Esophagus squamous epithelium (tissue), 5 donors: ENCODE data around the gene MPDU1. TPM values are rescaled to one million over a fixed set of nuclear protein-coding genes. Genes with fewer than 3 reads are reported as not detected.
A peak's percentile ranks its signal among the peaks of the same experiment; 100 is the strongest.

Experiments used
- DNase-seq: peaks from one replicate; lab custom pipeline; 2025; lab: John Stamatoyannopoulos, UW
- H3K27ac ChIP-seq, 4 donors: fragments of 200-600 bp; sonication (generic); one replicate each; pipeline ENCODE4 v1.5.1; 2016 to 2019; ENCODE audit warnings: mild to moderate bottlenecking in 1 of 4
- H3K27me3 ChIP-seq, 4 donors: fragments of 200-600 bp; sonication (generic); 1 replicate in 3 of 4; 2 replicates in 1 of 4; pipeline versions ENCODE4 v1.5.1 to v1.6.0; 2017 to 2021; ENCODE audit warnings: antibody characterized with exemption in 1 of 4
- H3K36me3 ChIP-seq, 3 donors: fragments of 200-600 bp; sonication (generic); one replicate each; pipeline ENCODE4 v1.5.1; 2016 to 2019
- H3K4me1 ChIP-seq, 3 donors: fragments of 200-600 bp; sonication (generic); one replicate each; pipeline ENCODE4 v1.5.1; 2017 to 2019
- H3K4me3 ChIP-seq, 4 donors: fragments of 200-600 bp; sonication (generic); 1 replicate in 3 of 4; 2 replicates in 1 of 4; pipeline ENCODE4 v1.5.1; 2016 to 2019; ENCODE audit warnings: mild to moderate bottlenecking in 2 of 4, moderate library complexity in 1 of 4
- H3K9me3 ChIP-seq, 3 donors: fragments of 200-600 bp; sonication (generic); one replicate each; pipeline ENCODE4 v1.5.1; 2016 to 2019
- POLR2A ChIP-seq, 4 donors: fragments of 450-650 bp; IDR thresholded peaks; one replicate each; pipeline ENCODE4 v1.6.1; 2017; ENCODE audit warnings: antibody characterized with exemption in 4 of 4, mild to moderate bottlenecking in 4 of 4, moderate library complexity in 3 of 4
- WGBS, 2 donors: methylation state at CpG; one replicate each; pipeline ENCODE4 v1.1.5; 2018; 5-methylcytosine and 5-hydroxymethylcytosine counted together
- intact Hi-C: fragments of 100-400 bp; cut with DNase I; formaldehyde crosslinking; loops from one replicate; pipeline ENCODE4 v1.15.0; 2022
- total RNA-seq, 4 donors: library from RNA; depleted of rRNA; stranded (reverse); fragments of >200 nt; gene quantifications; one replicate each; pipeline ENCODE4 v1.1.0, GENCODE V29; 2016
- TF ChIP-seq, protein P1 (sequence below), 6 experiments: fragments of 450-650 bp in 4 of 6; fragments of 200-600 bp in 2 of 6; sonication (generic) in 2 of 6; IDR thresholded peaks; one replicate each; pipeline ENCODE4 v1.5.1; 2016 to 2019; ENCODE audit warnings: antibody characterized with exemption in 6 of 6, mild to moderate bottlenecking in 4 of 6, moderate library complexity in 4 of 6
- donor health status: DM: yes; HTN: yes; CAD: no.

Gene MPDU1
- total RNA-seq: 100 to 1,000 TPM in 2 of 4 donors, 10 to 100 TPM in 2; 69.3 to 123 (median 100) TPM

DNA sequence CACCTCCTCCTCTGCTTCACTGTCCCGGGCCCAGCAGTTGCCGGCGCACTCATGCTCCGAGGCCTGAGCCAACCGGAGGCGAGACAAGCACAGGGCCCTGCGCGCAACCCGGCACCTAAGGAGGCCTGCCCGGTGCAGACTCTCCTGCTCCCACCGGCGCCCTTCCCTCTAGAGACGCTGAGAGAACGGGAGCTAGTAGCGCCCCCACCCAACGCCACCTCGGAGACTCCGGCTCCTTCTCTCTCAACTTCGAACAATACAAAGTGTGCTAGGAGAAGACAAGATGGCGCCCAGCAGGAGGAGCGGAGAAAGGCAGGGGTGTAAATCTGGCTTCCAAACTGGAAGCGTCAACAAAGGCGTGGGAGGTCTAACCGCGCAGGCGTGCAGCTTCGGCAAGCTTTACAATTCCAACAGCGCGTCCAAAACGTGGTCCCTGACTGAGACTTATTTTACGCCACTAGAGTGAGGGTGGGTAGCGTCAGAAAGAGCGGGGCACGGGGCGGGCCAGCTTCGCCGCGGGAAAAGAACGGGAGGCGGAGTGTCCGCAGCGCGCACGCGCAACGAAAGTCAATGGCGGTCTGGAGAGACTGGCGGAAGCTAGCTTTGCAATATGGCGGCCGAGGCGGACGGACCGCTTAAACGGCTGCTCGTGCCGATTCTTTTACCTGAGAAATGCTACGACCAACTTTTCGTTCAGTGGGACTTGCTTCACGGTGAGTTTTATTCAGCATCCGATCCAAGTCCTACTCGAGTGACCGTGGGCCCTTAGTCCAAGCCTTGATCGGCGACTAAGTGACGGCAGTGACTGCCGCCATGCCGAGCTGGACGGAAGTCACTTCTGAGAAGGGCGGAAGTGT, at the start of gene MPDU1:
TSS of gene MPDU1 (plus strand) at position 600 of the 857 bp plus-strand sequence. CDS start at position 611, 11 bp downstream.
- intact Hi-C loops: no loop called here
- WGBS, 2 donors: 0 to 14% methylated on average over 22 to 40 of the region's 69 CpGs

DNA sequence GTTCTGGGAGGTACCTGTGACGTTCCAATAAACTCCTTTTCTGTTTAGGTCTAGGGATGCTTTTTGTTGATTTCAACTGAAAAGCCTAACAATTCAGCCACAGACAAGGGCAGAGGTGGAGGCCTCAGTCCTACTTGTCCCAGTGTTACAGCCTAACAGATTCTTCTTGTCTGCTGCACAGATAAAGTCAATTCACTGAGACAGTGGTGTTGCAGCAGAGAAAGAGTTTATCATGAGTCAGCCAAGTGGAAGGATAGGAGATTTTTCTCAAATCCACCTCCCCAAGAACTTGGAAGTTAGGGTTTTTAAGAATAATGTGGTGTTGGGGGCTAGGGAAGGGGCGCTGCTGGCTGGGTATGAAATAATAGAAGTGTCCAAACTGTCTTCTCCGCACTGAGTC, 45.6 kb upstream of the MPDU1 start:
- H3K4me3 ChIP-seq: no peak overlapping the region
- 61 to 71% methylated on average over 2 to 3 of the region's 3 CpGs for WGBS, 2 donors
- DNase-seq: no peak
- intact Hi-C loops: no loop called here
- TF ChIP-seq, protein P1, sequence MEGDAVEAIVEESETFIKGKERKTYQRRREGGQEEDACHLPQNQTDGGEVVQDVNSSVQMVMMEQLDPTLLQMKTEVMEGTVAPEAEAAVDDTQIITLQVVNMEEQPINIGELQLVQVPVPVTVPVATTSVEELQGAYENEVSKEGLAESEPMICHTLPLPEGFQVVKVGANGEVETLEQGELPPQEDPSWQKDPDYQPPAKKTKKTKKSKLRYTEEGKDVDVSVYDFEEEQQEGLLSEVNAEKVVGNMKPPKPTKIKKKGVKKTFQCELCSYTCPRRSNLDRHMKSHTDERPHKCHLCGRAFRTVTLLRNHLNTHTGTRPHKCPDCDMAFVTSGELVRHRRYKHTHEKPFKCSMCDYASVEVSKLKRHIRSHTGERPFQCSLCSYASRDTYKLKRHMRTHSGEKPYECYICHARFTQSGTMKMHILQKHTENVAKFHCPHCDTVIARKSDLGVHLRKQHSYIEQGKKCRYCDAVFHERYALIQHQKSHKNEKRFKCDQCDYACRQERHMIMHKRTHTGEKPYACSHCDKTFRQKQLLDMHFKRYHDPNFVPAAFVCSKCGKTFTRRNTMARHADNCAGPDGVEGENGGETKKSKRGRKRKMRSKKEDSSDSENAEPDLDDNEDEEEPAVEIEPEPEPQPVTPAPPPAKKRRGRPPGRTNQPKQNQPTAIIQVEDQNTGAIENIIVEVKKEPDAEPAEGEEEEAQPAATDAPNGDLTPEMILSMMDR (IDR thresholded peaks at IDR 0.05): no peak
- no peak for TF ChIP-seq POLR2A (IDR thresholded peaks at IDR 0.05)
- H3K9me3 ChIP-seq: peaks cover 0 to 16% (median 12%) of the 10 kb centered on the region in 3 donors
- no peak overlapping the region for H3K27ac ChIP-seq
- no peaks in the 10 kb centered on the region for H3K4me1 ChIP-seq
- no peaks in the 10 kb centered on the region for H3K36me3 ChIP-seq
- no peaks in the 10 kb centered on the region for H3K27me3 ChIP-seq

More for the DNA sequence above, at the start of gene MPDU1:
- peak within 1 kb of the TSS; percentile 94 to 97 (median 96) for H3K27ac ChIP-seq
- H3K36me3 ChIP-seq: peaks cover 6 to 45% (median 8%) of the 10 kb centered on the region in 3 donors
- DNase-seq: peak; percentile 71
- no peaks in the 10 kb centered on the region for H3K27me3 ChIP-seq
- no peaks in the 10 kb centered on the region for H3K9me3 ChIP-seq
- TF ChIP-seq, protein P1 (IDR thresholded peaks at IDR 0.05): peak in 1 of 6 experiments; percentile 26
- peak in 3 of 4 donors; percentile 9 to 80 (median 60) for TF ChIP-seq POLR2A (IDR thresholded peaks at IDR 0.05)
- peaks cover 61 to 95% (median 75%) of the 10 kb centered on the region in 3 donors for H3K4me1 ChIP-seq
- H3K4me3 ChIP-seq: peak within 1 kb of the TSS; percentile 45 to 80 (median 63)

DNA sequence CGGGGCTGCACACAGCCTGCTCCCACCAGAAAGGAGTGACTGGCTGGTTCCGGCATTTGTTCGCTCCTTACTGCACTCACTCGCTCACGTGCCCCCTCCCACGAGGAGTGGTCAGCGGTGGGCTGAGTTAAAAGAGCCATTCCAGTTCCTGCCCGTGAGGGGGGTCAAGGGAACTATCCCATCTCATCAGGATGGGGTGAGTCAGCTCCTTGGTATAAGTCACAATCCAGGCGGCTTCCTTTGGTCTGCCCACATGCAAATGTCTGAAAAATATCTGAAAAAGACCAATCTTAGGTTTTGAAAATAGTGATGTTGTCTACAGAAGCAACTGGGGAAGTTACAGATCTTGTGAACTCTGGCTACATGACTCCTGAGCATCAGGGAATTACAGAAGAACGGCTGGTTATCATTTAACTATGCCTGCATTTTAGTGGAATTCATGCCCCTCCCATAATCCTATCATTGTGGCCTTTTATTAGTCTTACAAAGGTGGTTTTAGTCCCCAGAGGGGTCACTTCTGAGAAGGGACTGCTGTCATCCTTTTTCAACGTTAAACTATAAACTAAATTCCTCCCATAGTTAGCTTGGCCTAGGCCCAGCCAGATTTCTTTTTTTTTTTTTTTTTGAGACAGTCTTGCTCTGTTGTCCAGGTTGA, 44.6 kb upstream of the MPDU1 start:
- TF ChIP-seq POLR2A (IDR thresholded peaks at IDR 0.05): no peak
- TF ChIP-seq, protein P1 (IDR thresholded peaks at IDR 0.05): no peak
- peaks cover 0 to 16% (median 12%) of the 10 kb centered on the region in 3 donors for H3K9me3 ChIP-seq
- intact Hi-C loops: no loop called here
- no peaks in the 10 kb centered on the region for H3K36me3 ChIP-seq
- 79 to 85% methylated on average over 4 to 10 of the region's 11 CpGs for WGBS, 2 donors
- no peaks in the 10 kb centered on the region for H3K27me3 ChIP-seq
- no peaks in the 10 kb centered on the region for H3K4me1 ChIP-seq
- DNase-seq: no peak
- H3K27ac ChIP-seq: no peak overlapping the region
- H3K4me3 ChIP-seq: no peak overlapping the region

DNA sequence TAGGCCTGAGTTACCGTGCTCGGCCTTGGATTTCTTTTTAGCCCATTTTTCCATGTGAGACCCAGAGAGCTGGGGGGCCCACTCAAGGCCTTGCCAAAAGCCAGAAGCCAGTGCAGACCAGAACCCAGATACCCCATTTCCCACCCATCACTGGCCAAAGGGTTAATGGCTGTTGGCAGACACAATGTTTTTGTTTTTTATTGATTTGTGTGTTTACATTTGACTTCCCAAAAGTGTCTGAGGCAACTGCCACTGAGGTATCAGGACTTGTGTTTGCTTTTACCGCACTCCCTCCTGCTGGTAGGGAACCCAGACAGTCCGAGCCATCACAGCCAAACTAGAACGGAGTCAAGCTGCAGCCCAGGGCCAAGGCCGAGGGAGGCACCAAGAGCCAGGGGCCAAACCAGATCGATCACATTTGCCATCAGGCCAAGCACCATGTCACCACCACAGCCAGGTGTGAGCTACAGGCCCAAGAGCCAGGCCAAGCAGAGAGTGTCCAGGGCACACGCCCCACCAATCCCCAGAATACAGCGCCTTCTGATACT, 42.5 kb upstream of the MPDU1 start:
- intact Hi-C loops: no loop called here

More for the DNA sequence above, 42.5 kb upstream of the MPDU1 start:
- Histone ChIP-seq H3K4me1 (no peaks in the 10 kb centered on the region), H3K9me3 (peaks cover 0 to 16% (median 12%) of the 10 kb centered on the region in 3 donors), H3K27me3 (no peaks in the 10 kb centered on the region), H3K27ac (no peak overlapping the region), H3K36me3 (no peaks in the 10 kb centered on the region), H3K4me3 (no peak overlapping the region)
- 90 to 97% methylated on average over 5 to 6 of the region's 9 CpGs for WGBS, 2 donors
- TF ChIP-seq, protein P1 (IDR thresholded peaks at IDR 0.05): no peak
- TF ChIP-seq POLR2A (IDR thresholded peaks at IDR 0.05): no peak
- DNase-seq: no peak
